Loucy (cell line): ENCODE data around the gene SERGEF.
A peak's percentile ranks its signal among the peaks of the same experiment; 100 is the strongest.

Experiments used
- H2AFZ ChIP-seq: fragments of 200-600 bp; sonication (generic); 2 replicates; pipeline ENCODE4 v1.6.0; 2016; ENCODE audit warnings: antibody characterized with exemption, mild to moderate bottlenecking, low read length, moderate library complexity
- H3F3A ChIP-seq: fragments of 200-600 bp; 2 replicates; pipeline ENCODE4 v1.6.0; 2016; ENCODE audit warnings: antibody characterized with exemption, low read depth, mild to moderate bottlenecking
- H3K27me3 ChIP-seq: fragments of 200-600 bp; sonication (generic); 2 replicates; pipeline ENCODE4 v1.6.1; 2014; ENCODE audit warnings: low read length, mild to moderate bottlenecking; ENCODE audit not compliant: insufficient read depth, poor library complexity, severe bottlenecking
- H3K36me3 ChIP-seq: fragments of 200-600 bp; sonication (generic); 2 replicates; pipeline ENCODE4 v1.6.1; 2016; ENCODE audit warnings: low read length; ENCODE audit not compliant: insufficient read depth
- H3K4me1 ChIP-seq: fragments of 200-600 bp; sonication (generic); 2 replicates; pipeline ENCODE4 v1.5.1; 2014; ENCODE audit warnings: low read length, mild to moderate bottlenecking; ENCODE audit not compliant: insufficient read depth, poor library complexity, severe bottlenecking
- H3K4me2 ChIP-seq: fragments of 200-600 bp; sonication (generic); 2 replicates; pipeline ENCODE4 v1.6.0; 2014; ENCODE audit warnings: antibody characterized with exemption, low read length, low read depth, mild to moderate bottlenecking; ENCODE audit not compliant: poor library complexity, severe bottlenecking
- H3K4me3 ChIP-seq: fragments of 200-600 bp; sonication (generic); 2 replicates; pipeline ENCODE4 v1.5.1; 2014; ENCODE audit warnings: low read length, mild to moderate bottlenecking, mixed read lengths; ENCODE audit not compliant: poor library complexity, severe bottlenecking
- H3K79me2 ChIP-seq: fragments of 200-600 bp; sonication (generic); 2 replicates; pipeline ENCODE4 v1.6.1; 2014; ENCODE audit warnings: low read length; ENCODE audit not compliant: insufficient read depth
- H3K9ac ChIP-seq: fragments of 200-600 bp; sonication (generic); 2 replicates; pipeline ENCODE4 v1.6.0; 2014; ENCODE audit warnings: mild to moderate bottlenecking, low read depth, low read length, moderate library complexity; ENCODE audit not compliant: poor library complexity, severe bottlenecking
- H3K9me2 ChIP-seq: fragments of 200-600 bp; sonication (generic); replicated peaks from 2 replicates; pipeline ENCODE4 v1.6.1; 2016; ENCODE audit warnings: low read depth, low read length, mixed read lengths
- H3K9me3 ChIP-seq: fragments of 200-600 bp; sonication (generic); 2 replicates; pipeline ENCODE4 v1.6.1; 2014; ENCODE audit warnings: mild to moderate bottlenecking, antibody characterized with exemption, low read length, low read depth; ENCODE audit not compliant: insufficient read depth
- H4K20me1 ChIP-seq: fragments of 200-600 bp; sonication (generic); 2 replicates; pipeline ENCODE4 v1.6.0; 2014; ENCODE audit warnings: antibody characterized with exemption, low read length, mild to moderate bottlenecking; ENCODE audit not compliant: insufficient read depth, poor library complexity, severe bottlenecking
- EZH2phosphoT487 ChIP-seq: fragments of 200-600 bp; IDR thresholded peaks from 2 replicates; pipeline ENCODE4 v1.6.1; 2018; ENCODE audit warnings: antibody characterized with exemption, mild to moderate bottlenecking, moderate library complexity, borderline replicate concordance
- TF ChIP-seq, protein P1 (sequence below): fragments of 200-600 bp; sonication (generic); conservative IDR thresholded peaks from 2 replicates; pipeline ENCODE4 v1.5.1; 2014; ENCODE audit warnings: mild to moderate bottlenecking, antibody characterized with exemption, low read length

The SERGEF gene

GRCh38 chr11:18010977-18011586, 1.8 kb downstream of the SERGEF start:
- peaks cover 16% of the 10 kb centered on the region for H3K79me2 ChIP-seq
- peaks cover 8% of the 10 kb centered on the region; the same call in 1 of the 2 replicates for H3F3A ChIP-seq

GRCh38 chr11:18010121-18010670, 2.7 kb downstream of the SERGEF start:
- H3K79me2 ChIP-seq, result peaks cover 16% of the 10 kb centered on the region

More at GRCh38 chr11:18010977-18011586, 1.8 kb downstream of the SERGEF start:
- Histone ChIP-seq H3K4me1 (peaks cover 21% of the 10 kb centered on the region), H2AFZ (no peak overlapping the region), H3K4me2 (peak overlapping the region; percentile 81), H3K27me3 (no peaks in the 10 kb centered on the region), H3K9me3 (no peaks in the 10 kb centered on the region), H3K4me3 (peak overlapping the region; percentile 86), H3K36me3 (peaks cover 3% of the 10 kb centered on the region; the same call in 1 of the 2 replicates), H4K20me1 (no peaks in the 10 kb centered on the region), H3K9ac (no peak overlapping the region), H3K9me2 (no peaks in the 10 kb centered on the region)
- no peak for TF ChIP-seq EZH2phosphoT487
- TF ChIP-seq, protein P1, sequence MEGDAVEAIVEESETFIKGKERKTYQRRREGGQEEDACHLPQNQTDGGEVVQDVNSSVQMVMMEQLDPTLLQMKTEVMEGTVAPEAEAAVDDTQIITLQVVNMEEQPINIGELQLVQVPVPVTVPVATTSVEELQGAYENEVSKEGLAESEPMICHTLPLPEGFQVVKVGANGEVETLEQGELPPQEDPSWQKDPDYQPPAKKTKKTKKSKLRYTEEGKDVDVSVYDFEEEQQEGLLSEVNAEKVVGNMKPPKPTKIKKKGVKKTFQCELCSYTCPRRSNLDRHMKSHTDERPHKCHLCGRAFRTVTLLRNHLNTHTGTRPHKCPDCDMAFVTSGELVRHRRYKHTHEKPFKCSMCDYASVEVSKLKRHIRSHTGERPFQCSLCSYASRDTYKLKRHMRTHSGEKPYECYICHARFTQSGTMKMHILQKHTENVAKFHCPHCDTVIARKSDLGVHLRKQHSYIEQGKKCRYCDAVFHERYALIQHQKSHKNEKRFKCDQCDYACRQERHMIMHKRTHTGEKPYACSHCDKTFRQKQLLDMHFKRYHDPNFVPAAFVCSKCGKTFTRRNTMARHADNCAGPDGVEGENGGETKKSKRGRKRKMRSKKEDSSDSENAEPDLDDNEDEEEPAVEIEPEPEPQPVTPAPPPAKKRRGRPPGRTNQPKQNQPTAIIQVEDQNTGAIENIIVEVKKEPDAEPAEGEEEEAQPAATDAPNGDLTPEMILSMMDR, result no peak

DNA sequence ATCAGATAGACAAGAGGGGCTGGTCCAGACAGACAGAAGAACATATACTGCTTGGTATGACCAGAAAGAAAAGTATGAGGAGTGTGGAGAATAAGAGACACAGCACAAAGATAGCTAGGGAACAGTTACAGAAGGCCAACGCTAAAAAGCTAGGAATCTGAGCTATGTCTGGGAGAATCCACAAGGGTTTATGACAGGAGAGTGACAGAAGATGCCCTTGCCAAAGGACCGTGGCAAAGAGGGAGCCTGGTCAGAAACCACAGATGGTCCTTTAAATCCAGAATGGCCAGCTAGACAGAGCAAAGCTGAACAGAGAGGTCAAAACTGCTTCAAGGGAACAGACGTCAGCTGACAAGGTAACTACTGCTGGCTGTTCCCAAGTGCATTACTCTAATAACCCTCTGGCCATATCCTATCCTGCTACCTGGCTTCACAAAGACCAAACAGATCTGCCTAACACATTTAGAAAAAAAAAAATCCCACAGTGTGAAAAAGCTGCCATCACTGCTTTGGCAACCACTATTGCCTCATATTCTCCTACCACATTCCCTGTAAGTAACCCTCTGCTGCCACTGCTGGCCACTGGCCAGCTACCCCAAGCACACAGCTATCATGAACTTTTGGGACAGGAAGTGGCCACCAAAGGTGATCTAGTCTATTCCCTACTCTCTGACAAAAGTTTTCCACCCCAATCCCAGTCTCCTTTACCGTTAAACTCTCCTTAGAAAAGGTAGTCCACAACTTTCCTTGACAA, 7.3 kb downstream of the SERGEF start:
- no peak overlapping the region for H3K4me2 ChIP-seq
- TF ChIP-seq EZH2phosphoT487, result no peak
- TF ChIP-seq, protein P1, result no peak
- H2AFZ ChIP-seq, result no peak overlapping the region
- H3F3A ChIP-seq, result 0 out of 2 replicates have a peak, but pooled peaks cover 2% of the 10 kb centered on the region
- no peaks in the 10 kb centered on the region for H3K9me2 ChIP-seq
- no peaks in the 10 kb centered on the region for H3K9me3 ChIP-seq
- no peak overlapping the region for H3K4me3 ChIP-seq
- H3K36me3 ChIP-seq, result peaks cover 33% of the 10 kb centered on the region; the same call in 1 of the 2 replicates
- H3K9ac ChIP-seq, result no peak overlapping the region
- H4K20me1 ChIP-seq, result no peaks in the 10 kb centered on the region
- H3K4me1 ChIP-seq, result peaks cover 4% of the 10 kb centered on the region
- H3K27me3 ChIP-seq, result no peaks in the 10 kb centered on the region
- H3K79me2 ChIP-seq, result no peaks in the 10 kb centered on the region

More at GRCh38 chr11:18010121-18010670, 2.7 kb downstream of the SERGEF start:
- TF ChIP-seq EZH2phosphoT487, result no peak
- TF ChIP-seq, protein P1, result peak; percentile 50
- peak overlapping the region; percentile 81 for H3K4me2 ChIP-seq
- no peaks in the 10 kb centered on the region for H3K27me3 ChIP-seq
- peaks cover 8% of the 10 kb centered on the region; the same call in 1 of the 2 replicates for H3F3A ChIP-seq
- H3K4me3 ChIP-seq, result no peak overlapping the region
- H4K20me1 ChIP-seq, result no peaks in the 10 kb centered on the region
- peaks cover 21% of the 10 kb centered on the region for H3K4me1 ChIP-seq
- H3K9me3 ChIP-seq, result no peaks in the 10 kb centered on the region
- H3K9me2 ChIP-seq, result no peaks in the 10 kb centered on the region
- peaks cover 3% of the 10 kb centered on the region; the same call in 1 of the 2 replicates for H3K36me3 ChIP-seq
- no peak overlapping the region for H3K9ac ChIP-seq
- no peak overlapping the region for H2AFZ ChIP-seq
